ENCODE results near the gene CXorf65.

Gene CXorf65

GRCh38 chrX:71106427-71106826, at the start of gene CXorf65:
Gene CXorf65, minus strand, starts transcription at chrX:71106740. Its CDS starts 184 bp downstream, at chrX:71106556.
- DNase-seq (ENCODE audit: low read depth in 2 of 2): no peak

GRCh38 chrX:71154641-71155040, 48.1 kb upstream of the CXorf65 start:
- DNase-seq (ENCODE audit: low read depth in 2 of 2): no peak

GRCh38 chrX:71154196-71154595, 47.7 kb upstream of the CXorf65 start:
- no peak for DNase-seq (ENCODE audit: low read depth in 2 of 2)

- DNase-seq (ENCODE audit: low read depth in 2 of 2): no peak
Measured at GRCh38 chrX:71151366-71151765, 44.8 kb upstream of the CXorf65 start.

GRCh38 chrX:71148278-71148663, 41.7 kb upstream of the CXorf65 start:
- no peak for DNase-seq (ENCODE audit: low read depth in 2 of 2)

GRCh38 chrX:71147496-71148277, 41.1 kb upstream of the CXorf65 start:
- no peak for DNase-seq (ENCODE audit: low read depth in 2 of 2)

- no peak for DNase-seq (ENCODE audit: low read depth in 2 of 2)
Measured at GRCh38 chrX:71144651-71145050, 38.1 kb upstream of the CXorf65 start, which contains the start of gene NLGN3. Gene NLGN3, plus strand, starts transcription at chrX:71144841. Its CDS starts 2,909 bp downstream, at chrX:71147750.

GRCh38 chrX:71143508-71143907, 37.0 kb upstream of the CXorf65 start:
- DNase-seq (ENCODE audit: low read depth in 2 of 2): no peak

- DNase-seq (ENCODE audit: low read depth in 2 of 2): no peak
Measured at GRCh38 chrX:71140440-71140839, 33.9 kb upstream of the CXorf65 start.

GRCh38 chrX:71131510-71131909, 25.0 kb upstream of the CXorf65 start:
- no peak for DNase-seq (ENCODE audit: low read depth in 2 of 2)

- DNase-seq (ENCODE audit: low read depth in 2 of 2): peak; percentile 60 to 69
Measured at GRCh38 chrX:71128915-71129765, 22.6 kb upstream of the CXorf65 start.

- DNase-seq (ENCODE audit: low read depth in 2 of 2): no peak
Measured at GRCh38 chrX:71128166-71128833, 21.8 kb upstream of the CXorf65 start.

- no peak for DNase-seq (ENCODE audit: low read depth in 2 of 2)
Measured at GRCh38 chrX:71118985-71119535, 12.5 kb upstream of the CXorf65 start.

GRCh38 chrX:71118032-71118984, 11.8 kb upstream of the CXorf65 start, which contains the start of gene MED12:
Gene MED12, plus strand, starts transcription at chrX:71118596. Its CDS starts 159 bp downstream, at chrX:71118755.
- peak; percentile 76 to 81 for DNase-seq (ENCODE audit: low read depth in 2 of 2)

GRCh38 chrX:71117358-71117757, 10.8 kb upstream of the CXorf65 start:
- no peak for DNase-seq (ENCODE audit: low read depth in 2 of 2)

GRCh38 chrX:71111921-71112431, 5.4 kb upstream of the CXorf65 start:
- DNase-seq (ENCODE audit: low read depth in 2 of 2): no peak

GRCh38 chrX:71111141-71111843, 4.8 kb upstream of the CXorf65 start, which contains the start of gene IL2RG:
Gene IL2RG, minus strand, starts transcription at chrX:71111577. Its CDS starts 38 bp downstream, at chrX:71111539.
- DNase-seq (ENCODE audit: low read depth in 2 of 2): peak; percentile 37 to 47

- no peak for DNase-seq (ENCODE audit: low read depth in 2 of 2)
Measured at GRCh38 chrX:71109051-71109450, 2.5 kb upstream of the CXorf65 start.

- DNase-seq (ENCODE audit: low read depth in 2 of 2): no peak
Measured at GRCh38 chrX:71107762-71108360, 1.3 kb upstream of the CXorf65 start.

All from stimulated activated CD8-positive, alpha-beta memory T cell treated with anti-CD3 and anti-CD28 coated beads, Interleukin-2, amount 100 ng/mL, for 48 hours (primary cell).